ENCODE data around the gene NEURL1B.

DNA sequence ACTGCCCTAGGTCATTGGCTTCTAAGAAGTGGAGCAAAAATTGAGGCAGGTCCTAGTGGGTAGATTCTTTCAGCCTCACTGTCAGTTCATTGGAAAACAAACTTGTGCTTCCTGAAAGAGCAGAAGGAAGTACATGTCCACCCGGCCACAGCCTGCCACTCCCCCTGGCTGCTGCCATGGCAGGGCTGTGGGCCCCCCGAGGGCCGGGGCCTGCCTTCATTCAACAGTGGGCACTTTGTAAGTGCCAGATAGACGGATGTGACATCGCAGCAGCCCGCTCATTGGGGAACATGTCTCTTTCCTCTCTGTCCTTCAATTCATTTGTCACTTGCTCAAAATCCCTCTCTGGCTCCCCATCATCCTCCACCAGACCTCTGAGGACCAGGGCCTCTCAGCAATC is 20.6 kb upstream of the NEURL1B start:
- TF ChIP-seq EZH2 (IDR thresholded peaks at IDR 0.05; ENCODE audit: borderline replicate concordance, low read length) (no peak), CTCF (conservative IDR thresholded peaks at IDR 0.05 in 1 of 2, IDR thresholded peaks at IDR 0.05 in 1 of 2; ENCODE audit: extremely low read depth in 1 of 2, insufficient read depth in 1 of 2, low read depth in 1 of 2, low read length in 2 of 2) (no peak)
